ENCODE results near the gene PPIF.

The PPIF gene

GRCh38 chr10:79347226-79347893 is at the start of gene PPIF:
Gene PPIF (plus strand): TSS chr10:79347469. CDS start chr10:79347549, 80 bp downstream.
- peak; percentile 86 to 87 for DNase-seq (ENCODE audit: low read depth in 2 of 2, low spot score in 1 of 2)

- DNase-seq (ENCODE audit: low read depth in 2 of 2, low spot score in 1 of 2): no peak
Measured at GRCh38 chr10:79298403-79299244, 48.6 kb upstream of the PPIF start.

GRCh38 chr10:79299397-79300241 is 47.6 kb upstream of the PPIF start:
- DNase-seq (ENCODE audit: low read depth in 2 of 2, low spot score in 1 of 2): no peak

GRCh38 chr10:79300711-79301110 is 46.6 kb upstream of the PPIF start:
- DNase-seq (ENCODE audit: low read depth in 2 of 2, low spot score in 1 of 2): no peak

GRCh38 chr10:79301754-79302530 is 45.3 kb upstream of the PPIF start:
- no peak for DNase-seq (ENCODE audit: low read depth in 2 of 2, low spot score in 1 of 2)

GRCh38 chr10:79303631-79304478 is 43.4 kb upstream of the PPIF start:
- DNase-seq (ENCODE audit: low read depth in 2 of 2, low spot score in 1 of 2): no peak

- DNase-seq (ENCODE audit: low read depth in 2 of 2, low spot score in 1 of 2): no peak
Measured at GRCh38 chr10:79304479-79305087, 42.7 kb upstream of the PPIF start.

- DNase-seq (ENCODE audit: low read depth in 2 of 2, low spot score in 1 of 2): no peak
Measured at GRCh38 chr10:79305515-79305914, 41.8 kb upstream of the PPIF start.

GRCh38 chr10:79305988-79306387 is 41.3 kb upstream of the PPIF start:
- no peak for DNase-seq (ENCODE audit: low read depth in 2 of 2, low spot score in 1 of 2)

- DNase-seq (ENCODE audit: low read depth in 2 of 2, low spot score in 1 of 2): no peak
Measured at GRCh38 chr10:79306644-79307220, 40.5 kb upstream of the PPIF start.

GRCh38 chr10:79308016-79308415 is 39.3 kb upstream of the PPIF start:
- no peak for DNase-seq (ENCODE audit: low read depth in 2 of 2, low spot score in 1 of 2)

- no peak for DNase-seq (ENCODE audit: low read depth in 2 of 2, low spot score in 1 of 2)
Measured at GRCh38 chr10:79308969-79309665, 38.2 kb upstream of the PPIF start.

- DNase-seq (ENCODE audit: low read depth in 2 of 2, low spot score in 1 of 2): no peak
Measured at GRCh38 chr10:79310200-79310865, 36.9 kb upstream of the PPIF start.

- DNase-seq (ENCODE audit: low read depth in 2 of 2, low spot score in 1 of 2): no peak
Measured at GRCh38 chr10:79310911-79311573, 36.2 kb upstream of the PPIF start.

- DNase-seq (ENCODE audit: low read depth in 2 of 2, low spot score in 1 of 2): no peak
Measured at GRCh38 chr10:79311581-79312407, 35.5 kb upstream of the PPIF start.

GRCh38 chr10:79312601-79313187 is 34.6 kb upstream of the PPIF start:
- DNase-seq (ENCODE audit: low read depth in 2 of 2, low spot score in 1 of 2): no peak

Measured in stimulated activated CD8-positive, alpha-beta memory T cell treated with anti-CD3 and anti-CD28 coated beads, Interleukin-4, amount 100 ng/mL, for 1 hour (primary cell).